ENCODE data around the gene DIABLO.
"Not testable (repeated sequence)": the region's sequence is repeated elsewhere in the genome, so short reads cannot be mapped to it uniquely, and the experiment has no call there.

The DIABLO gene

GRCh38 chr12:122206111-122206881, 19.6 kb downstream of the DIABLO start:
- H3K4me3 ChIP-seq (ENCODE audit: low read depth, low read length): no peak overlapping the region
- no peak for DNase-seq (ENCODE audit: low read depth)
- no peak for TF ChIP-seq CTCF (IDR thresholded peaks at IDR 0.05; ENCODE audit: low read depth, low read length)
- TF ChIP-seq MYC (IDR thresholded peaks at IDR 0.05; ENCODE audit: low read depth, low read length): no peak
- no peak for TF ChIP-seq POLR2A (IDR thresholded peaks at IDR 0.05; ENCODE audit: extremely low read depth, insufficient read length)
- no peak for TF ChIP-seq MAX (IDR thresholded peaks at IDR 0.05; ENCODE audit: low read depth, low read length)

DNA sequence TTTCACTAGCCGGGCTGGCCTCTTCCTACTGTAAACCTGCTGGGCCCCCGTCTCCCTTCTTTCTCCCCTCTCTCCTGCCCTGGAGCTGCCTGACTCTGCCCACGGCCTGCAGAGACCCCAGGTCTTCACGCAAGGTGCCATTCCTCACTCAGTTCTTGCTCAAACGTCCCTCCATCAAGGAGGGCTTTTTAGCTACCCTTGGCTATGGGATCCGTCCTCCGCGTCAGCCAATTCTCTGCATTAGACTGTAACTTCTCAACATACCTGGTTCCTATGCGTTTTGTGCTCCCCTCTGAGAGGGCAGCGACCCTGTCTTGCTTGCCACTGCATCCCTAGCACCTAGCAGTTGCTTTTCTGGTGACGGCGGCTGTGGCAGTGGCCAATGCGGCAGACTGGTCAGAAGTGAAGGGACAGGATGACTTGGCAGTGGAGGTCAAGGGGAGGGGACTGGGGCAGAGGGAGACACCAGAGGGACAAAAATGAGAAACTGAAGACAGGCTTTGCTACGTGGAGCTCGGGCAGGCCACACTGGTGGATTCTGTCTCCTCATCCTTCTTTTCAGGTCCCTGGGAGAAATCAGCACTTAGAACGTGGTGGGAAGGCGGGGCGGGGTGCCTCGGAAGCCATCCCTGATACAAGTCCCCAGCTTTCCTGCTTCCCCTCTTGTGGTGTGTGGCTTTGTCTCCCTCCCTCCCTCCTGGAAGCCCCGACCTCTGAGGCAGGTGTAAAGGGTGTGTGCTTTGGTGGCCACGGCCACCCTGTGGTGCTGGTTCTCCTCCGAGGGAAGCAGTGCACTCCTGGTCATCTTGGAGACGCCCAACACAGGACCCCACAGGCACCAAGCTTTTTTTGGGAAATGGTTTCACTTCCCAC, 20.6 kb downstream of the DIABLO start:
- no peak for DNase-seq (ENCODE audit: low read depth)
- no peak overlapping the region for H3K4me3 ChIP-seq (ENCODE audit: low read depth, low read length)
- TF ChIP-seq POLR2A (IDR thresholded peaks at IDR 0.05; ENCODE audit: extremely low read depth, insufficient read length) (no peak), CTCF (IDR thresholded peaks at IDR 0.05; ENCODE audit: low read depth, low read length) (no peak), MAX (IDR thresholded peaks at IDR 0.05; ENCODE audit: low read depth, low read length) (no peak), MYC (IDR thresholded peaks at IDR 0.05; ENCODE audit: low read depth, low read length) (no peak)

GRCh38 chr12:122204167-122205052, 21.4 kb downstream of the DIABLO start:
- no peak for DNase-seq (ENCODE audit: low read depth)
- no peak for TF ChIP-seq CTCF (IDR thresholded peaks at IDR 0.05; ENCODE audit: low read depth, low read length)
- TF ChIP-seq MYC (IDR thresholded peaks at IDR 0.05; ENCODE audit: low read depth, low read length): no peak
- TF ChIP-seq MAX (IDR thresholded peaks at IDR 0.05; ENCODE audit: low read depth, low read length): no peak
- no peak for TF ChIP-seq POLR2A (IDR thresholded peaks at IDR 0.05; ENCODE audit: extremely low read depth, insufficient read length)
- H3K4me3 ChIP-seq (ENCODE audit: low read depth, low read length): no peak overlapping the region

DNA sequence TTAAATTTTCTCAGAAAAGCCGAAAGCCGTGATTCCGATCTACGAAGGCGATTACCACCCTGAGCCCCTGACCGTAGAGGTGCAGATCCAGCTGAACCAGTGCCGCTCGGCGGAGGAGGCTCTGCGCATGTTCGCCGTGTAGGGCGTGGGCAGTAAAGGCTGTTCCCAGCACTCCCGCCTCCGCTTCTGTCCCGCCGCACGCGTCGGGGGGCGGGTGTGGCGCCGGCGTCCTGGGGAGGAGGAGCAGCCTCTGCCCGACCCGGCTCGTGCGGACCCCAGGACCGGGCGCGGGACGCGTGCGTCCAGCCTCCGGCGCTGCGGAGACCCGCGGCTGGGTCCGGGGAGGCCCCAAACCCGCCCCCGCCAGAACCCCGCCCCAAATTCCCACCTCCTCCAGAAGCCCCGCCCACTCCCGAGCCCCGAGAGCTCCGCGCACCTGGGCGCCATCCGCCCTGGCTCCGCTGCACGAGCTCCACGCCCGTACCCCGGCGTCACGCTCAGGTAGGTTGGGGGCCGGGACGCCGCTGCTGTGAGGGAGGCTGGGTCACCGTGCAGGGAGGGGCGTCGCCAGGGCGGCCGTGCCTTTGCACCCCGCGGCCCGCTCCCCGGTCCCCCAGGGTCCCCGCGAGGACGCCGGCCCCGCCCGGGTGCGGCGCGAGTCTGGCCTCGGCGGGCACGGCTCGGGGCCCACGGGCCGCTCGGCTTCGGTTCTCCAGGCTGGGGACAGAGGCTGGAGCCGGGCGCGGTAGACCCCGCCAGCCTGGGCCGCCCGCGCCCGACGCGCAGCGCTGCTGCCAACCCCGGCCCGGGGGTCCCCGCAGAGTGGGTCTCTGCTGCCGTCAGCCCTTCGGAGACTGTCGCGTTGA, 22.3 kb downstream of the DIABLO start, which contains the start of gene B3GNT4:
Gene B3GNT4 (plus strand): TSS at position 409 of the 866 bp plus-strand sequence. CDS start 910 bp downstream, outside the sequence.
- H3K4me3 ChIP-seq (ENCODE audit: low read depth, low read length): no peak within 1 kb of the TSS
- TF ChIP-seq CTCF (IDR thresholded peaks at IDR 0.05; ENCODE audit: low read depth, low read length) (no peak), MAX (IDR thresholded peaks at IDR 0.05; ENCODE audit: low read depth, low read length) (no peak), POLR2A (IDR thresholded peaks at IDR 0.05; ENCODE audit: extremely low read depth, insufficient read length) (no peak), MYC (IDR thresholded peaks at IDR 0.05; ENCODE audit: low read depth, low read length) (no peak)
- DNase-seq (ENCODE audit: low read depth): no peak

- DNase-seq (ENCODE audit: low read depth); H3K4me3 ChIP-seq (ENCODE audit: low read depth, low read length): not testable (repeated sequence)
Observed at GRCh38 chr12:122202811-122203210, 23.0 kb downstream of the DIABLO start.

Measured in NB4 (cell line).